A673 (cell line): ENCODE measurements around the gene ARHGAP15. TPM values are rescaled to one million over a fixed set of nuclear protein-coding genes. Genes with fewer than 3 reads are reported as not detected.

Experiments
- Bru-seq: library from RNA; stranded (reverse); fragments of 400-500 nt; gene quantifications from one replicate; lab custom pipeline; 2021; lab: Mats Ljungman, UMichigan
- BruChase-seq, 2 experiments: library from RNA; stranded (reverse); fragments of 400-500 nt; gene quantifications; one replicate each; lab custom pipeline; 2021; lab: Mats Ljungman, UMichigan
- BruUV-seq: library from RNA; stranded (reverse); fragments of 400-500 nt; replicated peaks from 2 replicates; lab custom pipeline; 2021; lab: Mats Ljungman, UMichigan
- CTCF ChIA-PET: fragments of 300-600 bp; sonication (Branson Sonifier 250); formaldehyde crosslinking; loops from one replicate; lab custom pipeline; 2022; ENCODE audit warnings: antibody characterized with exemption; lab: Charles Lee
- POLR2A ChIA-PET: fragments of 300-600 bp; sonication (Branson Sonifier 250); formaldehyde crosslinking; loops from one replicate; lab custom pipeline; 2022; ENCODE audit warnings: antibody characterized with exemption; ENCODE audit not compliant: low non-redundant PET; lab: Charles Lee
- DNase-seq: peaks from one replicate; pipeline ENCODE4 v3.0.0-alpha.2; 2015; ENCODE audit warnings: low spot score
- H3K27ac ChIP-seq: fragments of 200-600 bp; sonication (generic); 2 replicates; pipeline ENCODE4 v1.5.1; 2016; ENCODE audit warnings: mixed run types, low read depth, mild to moderate bottlenecking, mixed read lengths, antibody characterized with exemption, low read length; ENCODE audit not compliant: poor library complexity, severe bottlenecking
- H3K27me3 ChIP-seq: fragments of 200-600 bp; sonication (generic); replicated peaks from 2 replicates; pipeline ENCODE4 v1.6.1; 2017; ENCODE audit warnings: mixed run types, low read depth, mild to moderate bottlenecking, mixed read lengths, antibody characterized with exemption, low read length; ENCODE audit not compliant: insufficient read depth, poor library complexity
- H3K36me3 ChIP-seq: fragments of 200-600 bp; sonication (generic); 2 replicates; pipeline ENCODE4 v1.6.1; 2016; ENCODE audit warnings: mixed run types, mild to moderate bottlenecking, mixed read lengths, antibody characterized with exemption, low read length; ENCODE audit not compliant: insufficient read depth, poor library complexity, severe bottlenecking
- H3K4me1 ChIP-seq: fragments of 200-600 bp; sonication (generic); 2 replicates; pipeline ENCODE4 v1.6.1; 2017; ENCODE audit warnings: mixed run types, mild to moderate bottlenecking, mixed read lengths, antibody characterized with exemption, low read length; ENCODE audit not compliant: insufficient read depth, poor library complexity, severe bottlenecking
- H3K4me3 ChIP-seq: fragments of 200-600 bp; sonication (generic); 2 replicates; pipeline ENCODE4 v1.5.1; 2016; ENCODE audit warnings: low read depth, mixed run types, mild to moderate bottlenecking, mixed read lengths, low read length; ENCODE audit not compliant: poor library complexity, severe bottlenecking
- H3K9me3 ChIP-seq: fragments of 200-600 bp; sonication (generic); 2 replicates; pipeline ENCODE4 v1.6.1; 2016; ENCODE audit warnings: mixed run types, low read depth, mild to moderate bottlenecking, mixed read lengths, antibody characterized with exemption, low read length; ENCODE audit not compliant: poor library complexity, severe bottlenecking
- CTCF ChIP-seq: fragments of 300-800, 200-600 bp; sonication (generic); conservative IDR thresholded peaks from 2 replicates; pipeline ENCODE4 v1.5.1; 2017; ENCODE audit warnings: low read depth, mild to moderate bottlenecking, antibody characterized with exemption, low read length, moderate library complexity, mixed read lengths
- EZH2 ChIP-seq: fragments of 200-600 bp; sonication (generic); IDR thresholded peaks from 2 replicates; pipeline ENCODE4 v1.6.1; 2017; ENCODE audit warnings: borderline replicate concordance, low read depth, mild to moderate bottlenecking, mixed read lengths, antibody characterized with exemption, low read length; ENCODE audit not compliant: poor library complexity, severe bottlenecking
- intact Hi-C: fragments of 100-400 bp; cut with micrococcal nuclease; formaldehyde crosslinking; loops from one replicate; pipeline ENCODE4 v1.10.0; 2022; ENCODE audit not compliant: unreplicated experiment
- long read RNA-seq: library from polyadenylated mRNA; stranded (forward); transcript quantifications from one replicate; pipeline ENCODE4 v2.0.0, GENCODE V29; 2022
- total RNA-seq: library from RNA; stranded (reverse); gene quantifications from 2 replicates; pipeline ENCODE4 v1.2.3, GENCODE V29; 2021

The ARHGAP15 gene
- not detected in 2 replicates for total RNA-seq
- Bru-seq, nascent RNA: percentile 6 among the genes with signal in this experiment
- BruChase-seq, experiment 1, labeled RNA remaining after a 2-hour chase: percentile 1 among the genes with signal in this experiment
- BruChase-seq, experiment 2, labeled RNA remaining after a 6-hour chase: percentile 2 among the genes with signal in this experiment
- long read RNA-seq, partial matches to known transcripts: 0 of 1 reads
- long read RNA-seq, other reads (novel, unspliced or antisense): 1 of 1 reads

DNA sequence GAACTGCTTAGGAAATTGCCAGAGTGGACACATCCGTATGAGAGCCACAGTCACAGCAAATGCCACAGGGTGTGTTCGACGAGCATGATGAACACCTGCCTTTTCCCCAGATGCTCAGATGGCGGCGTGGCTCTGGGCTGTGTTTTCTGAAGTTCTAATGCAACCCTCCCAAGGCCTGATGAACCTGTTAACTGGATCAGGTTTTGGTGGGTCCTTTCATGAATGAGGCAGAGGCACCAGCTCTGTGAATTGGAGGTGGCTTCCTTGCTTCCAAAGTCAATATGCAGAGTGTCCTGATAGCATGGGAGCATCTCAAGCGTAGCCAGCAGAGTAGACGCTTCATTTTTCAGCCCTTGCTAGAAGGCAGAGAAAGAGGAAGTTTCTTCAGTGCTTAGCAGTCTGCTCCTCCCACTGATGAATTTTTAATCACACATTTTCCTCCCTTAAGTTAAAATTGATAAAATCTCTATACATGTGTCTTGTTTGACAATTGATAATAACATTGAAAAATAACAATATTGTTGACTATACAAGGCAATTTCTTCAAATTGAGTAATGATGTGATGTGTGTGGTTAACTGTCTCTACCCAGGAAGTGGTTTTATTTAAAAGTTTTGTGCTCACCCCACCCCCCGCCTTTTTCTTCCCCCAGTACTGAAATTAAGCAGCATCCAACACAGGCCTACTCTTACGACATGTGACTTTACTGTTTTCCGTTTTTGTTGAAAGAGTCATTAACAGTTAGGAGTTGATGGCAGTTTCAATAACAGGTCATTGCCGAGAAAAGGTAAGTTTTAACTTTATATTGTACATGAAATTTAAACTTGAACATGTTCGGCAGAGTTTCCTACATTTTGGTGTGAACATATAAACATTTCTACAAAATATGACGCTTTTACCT is at the start of gene ARHGAP15:
ARHGAP15 (plus strand) TSS at position 739 of the 900 bp plus-strand sequence.
- no TSS peak for BruUV-seq
- CTCF ChIA-PET: no interaction called here

GRCh38 chr2:143081616-143082015 is 47.6 kb upstream of the ARHGAP15 start:
- no peak for DNase-seq
- H3K27ac ChIP-seq: no peak overlapping the region
- ChIA-PET POLR2A (no interaction called here), CTCF (no interaction called here)
- BruUV-seq: no TSS peak
- H3K4me1 ChIP-seq: peaks cover 6% of the 10 kb centered on the region
- H3K9me3 ChIP-seq: no peaks in the 10 kb centered on the region
- no peak for TF ChIP-seq CTCF
- TF ChIP-seq EZH2: no peak
- no peak overlapping the region for H3K4me3 ChIP-seq
- intact Hi-C loops: no loop called here
- H3K36me3 ChIP-seq: no peaks in the 10 kb centered on the region
- no peaks in the 10 kb centered on the region for H3K27me3 ChIP-seq

More for the DNA sequence above, at the start of gene ARHGAP15:
- H3K4me1 ChIP-seq: no peaks in the 10 kb centered on the region
- DNase-seq: no peak
- TF ChIP-seq EZH2 (no peak), CTCF (no peak)
- POLR2A ChIA-PET: no interaction called here
- no peak within 1 kb of the TSS for H3K27ac ChIP-seq
- no peak within 1 kb of the TSS for H3K4me3 ChIP-seq
- H3K9me3 ChIP-seq: no peaks in the 10 kb centered on the region
- intact Hi-C loops: no loop called here
- no peaks in the 10 kb centered on the region for H3K27me3 ChIP-seq
- no peaks in the 10 kb centered on the region for H3K36me3 ChIP-seq

GRCh38 chr2:143083636-143084035 is 45.6 kb upstream of the ARHGAP15 start:
- DNase-seq: peak; percentile 77
- H3K36me3 ChIP-seq: no peaks in the 10 kb centered on the region
- H3K27ac ChIP-seq: no peak overlapping the region
- ChIA-PET CTCF (no interaction called here), POLR2A (interaction anchor here (0.7 kb wide), 1 partner anchor 769 kb away, joined by 3 read pairs; no protein-coding TSS in a partner anchor)
- no TSS peak for BruUV-seq
- no peak overlapping the region for H3K4me3 ChIP-seq
- no peaks in the 10 kb centered on the region for H3K27me3 ChIP-seq
- H3K4me1 ChIP-seq: peaks cover 6% of the 10 kb centered on the region
- intact Hi-C loops: no loop called here
- no peaks in the 10 kb centered on the region for H3K9me3 ChIP-seq
- TF ChIP-seq EZH2: no peak
- no peak for TF ChIP-seq CTCF
